Measurements from ENCODE around the gene ZNF423. TPM values are rescaled to one million over a fixed set of nuclear protein-coding genes. Genes with fewer than 3 reads are reported as not detected.
A peak's percentile ranks its signal among the peaks of the same experiment; 100 is the strongest.

The ZNF423 gene
- total and polyA plus RNA-seq, 9 of the 15 experiments (the other 6 are each of a cell fraction or from before 2014, with no cell fraction given): not detected

- H3K4me3 ChIP-seq: no peak overlapping the region
- H2AFZ ChIP-seq (ENCODE audit: low read depth, low read length): no peak overlapping the region
- H3K4me2 ChIP-seq (ENCODE audit: insufficient read depth, low read length): no peak overlapping the region
- peaks cover 2 to 38% of the 10 kb centered on the region in 2 experiments for H3K27me3 ChIP-seq (ENCODE audit: control insufficient read depth in 2 of 2, insufficient read depth in 2 of 2, low read length in 2 of 2)
- H3K9me1 ChIP-seq (ENCODE audit: control insufficient read depth, insufficient read depth, low read length): no peaks in the 10 kb centered on the region
- in situ Hi-C loops (cut with MboI): no loop called here
- no peak overlapping the region for H3K27ac ChIP-seq (ENCODE audit: extremely low read depth, low read depth, low read length)
- 16% methylated on average over 5 of the region's 5 CpGs for WGBS (ENCODE audit: insufficient coverage, low coverage, missing lambda C conversion rate)
- H3K9ac ChIP-seq (ENCODE audit: insufficient read depth in 1 of 2, low read depth in 2 of 2, low read length in 2 of 2): no peak overlapping the region
- no peaks in the 10 kb centered on the region for H3K79me2 ChIP-seq (ENCODE audit: control insufficient read depth, insufficient read depth, low read length)
- H3K4me1 ChIP-seq (replicated peaks in 1 of 2; ENCODE audit: control insufficient read depth in 2 of 2, insufficient read depth in 2 of 2, low read length in 2 of 2): peaks cover 4% of the 10 kb centered on the region in 2 experiments; a peak in 3 of 5 replicates
- no peaks in the 10 kb centered on the region for H3K36me3 ChIP-seq (ENCODE audit: control insufficient read depth, insufficient read depth, low read length)
- BruUV-seq (replicated peaks): no TSS peak
- ChIA-PET POLR2A (interaction anchor here (1.0 kb wide), 1 partner anchor 22 kb away, joined by 3 read pairs; no protein-coding TSS in a partner anchor), CTCF (ENCODE audit: low intra/inter-chr PET ratio) (no interaction called here)
- intact Hi-C loops (cut with micrococcal nuclease): no loop called here
- peak; percentile 53 for ATAC-seq
- DNase-seq (ENCODE audit: extremely low read depth in 1 of 4, low spot score in 3 of 4): no peak
- no peaks in the 10 kb centered on the region for H3K9me3 ChIP-seq (replicated peaks; ENCODE audit: control insufficient read depth, insufficient read depth, low read depth, low read length)
- FAIRE-seq: no peak
- no peaks in the 10 kb centered on the region; the same call in 1 of the 2 replicates for H4K20me1 ChIP-seq (replicated peaks; ENCODE audit: control insufficient read depth, insufficient read depth, low read length)
- TF ChIP-seq ZBTB2 (IDR thresholded peaks at IDR 0.05): no peak
- peak; percentile 57; the same call in 1 of the 2 replicates for TF ChIP-seq SMAD4 (CRISPR knock-in tag; conservative IDR thresholded peaks at IDR 0.05)
- TF ChIP-seq ZNF79 (CRISPR knock-in tag; IDR thresholded peaks at IDR 0.05; ENCODE audit: low read depth): no peak
- TF ChIP-seq POLR2G (IDR thresholded peaks at IDR 0.05; ENCODE audit: low read depth, low read length): no peak
- TF ChIP-seq CEBPG (CRISPR knock-in tag; IDR thresholded peaks at IDR 0.05): peak; percentile 57; the same call in 1 of the 2 replicates
- peak in 1 of 2 experiments; percentile 84; a peak in 2 of 4 replicates for TF ChIP-seq CEBPG (tag; conservative IDR thresholded peaks at IDR 0.05 in 1 of 2, IDR thresholded peaks at IDR 0.05 in 1 of 2)
- TF ChIP-seq RFX1 (IDR thresholded peaks at IDR 0.05): no peak
- no peak for TF ChIP-seq FOXK1 (CRISPR knock-in tag; IDR thresholded peaks at IDR 0.05; ENCODE audit: borderline replicate concordance)
- TF ChIP-seq RBM25 (IDR thresholded peaks at IDR 0.05; ENCODE audit: low read depth, low read length, severe bottlenecking): peak; percentile 20
- no peak for TF ChIP-seq E2F5 (CRISPR knock-in tag; IDR thresholded peaks at IDR 0.05)
- peak; percentile 48 to 83; a peak in 2 of 4 replicates for TF ChIP-seq TRIM24 (IDR thresholded peaks at IDR 0.05)
- TF ChIP-seq SREBF1 (IDR thresholded peaks at IDR 0.05; ENCODE audit: borderline replicate concordance, low read depth, low read length): no peak
- TF ChIP-seq FOXA1 (IDR thresholded peaks at IDR 0.05; ENCODE audit: borderline replicate concordance): no peak
- TF ChIP-seq MYNN (IDR thresholded peaks at IDR 0.05): no peak
- TF ChIP-seq MYNN (CRISPR knock-in tag; IDR thresholded peaks at IDR 0.05): no peak
- TF ChIP-seq CHD4 (IDR thresholded peaks at IDR 0.05; ENCODE audit: insufficient read depth, insufficient replicate concordance, low read depth, low read length, poor library complexity, severe bottlenecking): no peak
- no peak for TF ChIP-seq ZBTB5 (IDR thresholded peaks at IDR 0.05)
- TF ChIP-seq RAD21 (CRISPR knock-in tag; conservative IDR thresholded peaks at IDR 0.05 in 1 of 2, IDR thresholded peaks at IDR 0.05 in 1 of 2): no peak
Observed at GRCh38 chr16:49889725-49890397, 33.9 kb upstream of the ZNF423 start.
